Cardiac fibroblast (primary cell): ENCODE data around the gene PLA2G2D.

Experiments
- DNase-seq, 2 donors: peaks; one replicate each; pipeline versions ENCODE4 v3.0.0 to v3.0.0-alpha.2; 2010; ENCODE audit warnings: low read depth in 2 of 2
- H3K4me3 ChIP-seq, 2 donors: replicated peaks in 1 of 2; 1 replicate in 1 of 2; 2 replicates in 1 of 2; pipeline ENCODE4 v1.5.1; 2011; ENCODE audit warnings: low read depth in 2 of 2, low read length in 2 of 2, mild to moderate bottlenecking in 2 of 2, moderate library complexity in 1 of 2
- TF ChIP-seq, protein P1 (sequence below): IDR thresholded peaks from one replicate; pipeline ENCODE4 v1.5.1; 2011; ENCODE audit warnings: low read depth, mild to moderate bottlenecking, low read length, inconsistent platforms

PLA2G2D gene

DNA sequence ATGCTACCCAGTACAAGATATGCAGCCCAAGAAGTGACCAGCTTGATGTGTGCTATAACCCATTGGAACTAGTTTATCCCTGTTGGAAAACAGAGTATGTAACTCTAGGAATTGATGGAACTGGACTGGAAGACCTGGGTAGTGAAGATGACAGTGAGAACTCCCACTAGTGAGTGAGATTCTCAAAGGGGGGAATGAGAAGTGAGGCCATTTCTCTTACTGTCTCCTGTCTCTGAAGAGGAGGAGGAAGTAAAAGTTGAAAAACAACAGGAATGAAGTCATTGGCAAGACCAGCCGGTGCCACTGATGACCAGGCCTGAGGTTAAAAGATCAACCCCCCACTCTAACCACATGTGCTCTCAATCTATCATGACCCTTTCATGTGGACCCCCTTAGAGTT, 40.7 kb upstream of the PLA2G2D start:
- peak in 1 of 2 donors; percentile 22 for DNase-seq

DNA sequence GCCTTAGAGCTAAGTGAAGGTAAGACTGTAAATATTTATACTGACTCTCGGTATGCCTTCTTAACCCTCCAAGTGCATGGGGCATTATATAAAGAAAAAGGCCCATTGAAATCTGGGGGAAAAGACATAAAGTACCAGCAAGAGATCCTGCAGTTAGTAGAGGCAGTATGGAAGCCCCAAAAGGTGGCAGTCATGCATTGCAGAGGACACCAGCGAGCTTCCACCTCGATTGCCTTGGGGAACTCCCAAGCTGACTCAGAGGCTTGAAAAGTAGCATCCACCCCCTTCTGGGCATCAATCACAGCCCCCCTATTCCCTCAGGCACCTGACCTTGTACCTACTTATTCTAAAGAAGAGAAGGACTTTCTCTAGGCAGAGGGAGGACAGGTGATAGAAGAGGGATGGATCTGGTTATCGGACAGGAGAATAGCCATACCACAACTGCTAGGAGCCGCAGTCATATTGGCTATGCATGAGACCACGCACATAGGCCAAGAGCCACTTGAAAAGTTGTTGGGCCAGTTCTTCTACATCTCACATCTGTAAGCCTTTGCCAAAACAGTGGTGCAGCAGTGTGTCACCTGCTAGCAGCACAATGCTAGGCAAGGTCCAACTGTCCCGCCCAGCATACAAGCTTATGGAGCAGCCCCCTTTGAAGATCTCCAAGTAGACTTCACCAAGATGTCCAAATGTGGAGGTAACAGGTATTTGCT, 39.2 kb upstream of the PLA2G2D start:
- no peak for DNase-seq
- TF ChIP-seq, protein P1, sequence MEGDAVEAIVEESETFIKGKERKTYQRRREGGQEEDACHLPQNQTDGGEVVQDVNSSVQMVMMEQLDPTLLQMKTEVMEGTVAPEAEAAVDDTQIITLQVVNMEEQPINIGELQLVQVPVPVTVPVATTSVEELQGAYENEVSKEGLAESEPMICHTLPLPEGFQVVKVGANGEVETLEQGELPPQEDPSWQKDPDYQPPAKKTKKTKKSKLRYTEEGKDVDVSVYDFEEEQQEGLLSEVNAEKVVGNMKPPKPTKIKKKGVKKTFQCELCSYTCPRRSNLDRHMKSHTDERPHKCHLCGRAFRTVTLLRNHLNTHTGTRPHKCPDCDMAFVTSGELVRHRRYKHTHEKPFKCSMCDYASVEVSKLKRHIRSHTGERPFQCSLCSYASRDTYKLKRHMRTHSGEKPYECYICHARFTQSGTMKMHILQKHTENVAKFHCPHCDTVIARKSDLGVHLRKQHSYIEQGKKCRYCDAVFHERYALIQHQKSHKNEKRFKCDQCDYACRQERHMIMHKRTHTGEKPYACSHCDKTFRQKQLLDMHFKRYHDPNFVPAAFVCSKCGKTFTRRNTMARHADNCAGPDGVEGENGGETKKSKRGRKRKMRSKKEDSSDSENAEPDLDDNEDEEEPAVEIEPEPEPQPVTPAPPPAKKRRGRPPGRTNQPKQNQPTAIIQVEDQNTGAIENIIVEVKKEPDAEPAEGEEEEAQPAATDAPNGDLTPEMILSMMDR = no peak
- no peak overlapping the region for H3K4me3 ChIP-seq

More for the DNA sequence above, 40.7 kb upstream of the PLA2G2D start:
- H3K4me3 ChIP-seq = no peak overlapping the region
- TF ChIP-seq, protein P1 = no peak

DNA sequence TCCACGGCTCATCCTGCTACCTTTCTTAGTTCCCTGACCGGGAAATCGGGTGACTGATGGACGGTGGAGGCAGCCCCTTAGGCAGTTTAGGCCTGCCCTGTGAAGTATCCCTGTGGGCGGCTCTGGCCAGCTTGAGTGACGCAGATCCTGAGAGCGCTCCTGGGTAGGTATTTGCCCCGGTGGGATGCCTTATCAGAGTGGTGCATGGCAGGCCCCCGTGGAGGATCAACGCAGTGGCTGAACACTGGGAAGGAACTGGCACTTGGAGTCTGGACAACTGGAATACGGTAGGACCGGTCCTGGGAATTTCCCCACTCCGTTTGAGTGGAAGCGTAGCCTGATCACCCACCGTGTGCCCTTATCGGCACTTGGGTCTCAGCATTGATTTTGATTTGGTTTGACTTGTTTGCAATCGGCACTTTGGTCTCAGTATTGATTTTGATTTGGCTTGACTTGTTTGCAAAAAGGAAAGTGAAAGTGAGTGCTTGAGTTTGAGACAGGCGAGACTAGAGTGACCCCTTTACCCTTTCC, 35.0 kb upstream of the PLA2G2D start:
- DNase-seq = no peak
- no peak overlapping the region for H3K4me3 ChIP-seq
- TF ChIP-seq, protein P1 = no peak

DNA sequence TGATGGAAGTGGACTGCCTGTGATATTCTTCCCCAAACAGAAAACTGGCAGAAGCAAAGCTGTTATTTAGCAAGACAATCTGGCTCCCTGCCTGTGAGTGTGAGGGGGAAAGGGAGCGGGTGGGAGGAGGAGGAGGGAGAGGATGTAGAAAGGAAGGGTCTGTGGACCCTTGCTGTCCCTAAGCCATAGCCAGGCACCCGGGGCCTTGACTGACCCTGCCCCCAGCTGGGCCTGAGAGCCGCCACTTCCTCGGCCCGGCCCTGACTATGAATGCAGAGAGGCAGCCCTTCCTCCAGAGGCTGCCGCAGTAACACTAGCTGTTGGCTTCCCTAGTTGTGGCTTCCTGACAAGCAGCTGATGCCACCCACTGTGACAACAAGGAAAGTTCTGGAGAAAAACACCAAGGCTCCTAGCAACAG, 33.7 kb upstream of the PLA2G2D start:
- peak in 1 of 2 donors; percentile 29 for DNase-seq
- TF ChIP-seq, protein P1 = no peak

DNA sequence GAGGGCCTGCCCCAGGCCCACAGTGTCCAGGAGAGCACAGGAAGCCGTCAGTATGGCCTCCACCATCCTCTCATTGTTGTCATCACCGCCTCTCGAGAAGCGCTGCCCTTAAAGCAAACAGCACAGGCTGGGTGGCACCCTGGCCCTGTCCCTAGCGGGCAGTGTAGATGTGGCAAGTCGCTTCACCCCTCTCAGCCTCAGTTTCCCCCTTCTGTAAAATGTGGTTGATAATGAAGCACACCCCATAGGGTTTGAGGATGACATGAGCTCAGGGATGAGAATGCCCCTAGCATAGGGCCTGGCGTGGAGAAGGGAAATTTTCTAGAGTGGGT, 33.2 kb upstream of the PLA2G2D start:
- TF ChIP-seq, protein P1 = no peak
- H3K4me3 ChIP-seq = no peak overlapping the region
- DNase-seq = no peak

More for the DNA sequence above, 33.7 kb upstream of the PLA2G2D start:
- H3K4me3 ChIP-seq = no peak overlapping the region

DNA sequence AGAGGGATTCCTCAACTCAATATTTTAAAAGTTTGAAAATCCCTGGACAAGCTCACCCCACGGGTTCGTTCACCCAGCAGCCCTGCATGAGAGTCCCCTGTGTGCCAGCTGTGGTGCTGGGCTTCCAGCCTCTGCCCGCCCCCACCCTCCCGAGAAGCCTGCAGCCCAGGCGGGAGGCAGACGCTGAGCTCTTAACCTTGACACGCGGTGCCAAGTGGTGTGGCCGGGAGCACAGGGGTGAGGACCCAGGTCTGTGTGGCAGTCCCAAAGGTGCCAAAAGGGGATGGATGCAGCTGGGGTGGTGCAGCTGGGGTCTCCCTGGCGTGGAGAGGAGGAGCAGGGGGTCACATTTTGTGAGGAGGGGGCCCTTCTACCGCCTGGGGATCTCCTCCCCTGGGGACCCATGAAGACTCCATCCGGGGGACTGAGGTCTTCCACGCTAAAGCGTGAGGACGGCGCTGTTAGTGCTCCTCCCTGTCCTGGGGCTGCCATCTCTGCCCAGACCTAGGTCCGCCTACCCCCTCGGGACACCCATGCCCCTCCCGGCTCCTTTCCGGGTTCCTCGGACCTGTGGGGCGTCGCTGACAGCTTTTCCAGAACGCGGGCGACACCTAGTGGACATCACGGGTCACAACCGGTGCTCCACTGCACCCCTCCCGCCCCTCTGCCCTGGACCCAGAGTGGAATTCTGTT, 32.7 kb upstream of the PLA2G2D start:
- TF ChIP-seq, protein P1 = peak; percentile 86
- peak overlapping the region; percentile 39 to 46 for H3K4me3 ChIP-seq
- peak; percentile 78 to 86 for DNase-seq
